Panc1 (cell line): ENCODE measurements around the gene HOXA7. TPM values are rescaled to one million over a fixed set of nuclear protein-coding genes. Genes with fewer than 3 reads are reported as not detected.
A peak's percentile ranks its signal among the peaks of the same experiment; 100 is the strongest.

Experiments used
- ATAC-seq: fragments of 200-7000 bp; cut with Tn5 transposase; 2 replicates; pipeline ENCODE4 v1.9.1; 2020; ENCODE audit warnings: mild to moderate bottlenecking, moderate library complexity
- BruUV-seq: library from RNA; stranded (reverse); fragments of 400-500 nt; replicated peaks from 2 replicates; lab custom pipeline; 2021; lab: Mats Ljungman, UMichigan
- CTCF ChIA-PET: fragments of 300-600 bp; sonication (Branson Sonifier 250); formaldehyde crosslinking; loops from one replicate; lab custom pipeline; 2022; ENCODE audit warnings: antibody characterized with exemption; lab: Charles Lee
- POLR2A ChIA-PET: fragments of 300-600 bp; sonication (Branson Sonifier 250); formaldehyde crosslinking; loops from one replicate; lab custom pipeline; 2022; ENCODE audit warnings: antibody characterized with exemption; lab: Charles Lee
- DNase-seq: peaks from one replicate; pipeline ENCODE4 v3.0.0-alpha.2; 2010; ENCODE audit warnings: low read depth, low spot score
- H3K27ac ChIP-seq: 2 replicates; pipeline ENCODE4 v1.5.1; 2011; ENCODE audit warnings: mild to moderate bottlenecking, low read length, inconsistent platforms
- H3K27me3 ChIP-seq: fragments of 200-500 bp; sonication (Bioruptor generic); 2 replicates; pipeline ENCODE4 v1.6.0; 2014; ENCODE audit warnings: low read length, inconsistent platforms; ENCODE audit not compliant: control insufficient read depth, insufficient read depth
- H3K36me3 ChIP-seq: fragments of 200-500 bp; sonication (Bioruptor generic); 2 replicates; pipeline ENCODE4 v1.5.1; 2014; ENCODE audit warnings: inconsistent platforms, mild to moderate bottlenecking, low read length, moderate library complexity; ENCODE audit not compliant: control insufficient read depth, insufficient read depth
- H3K4me1 ChIP-seq: 2 replicates; pipeline ENCODE4 v1.5.1; 2011; ENCODE audit warnings: inconsistent platforms, mild to moderate bottlenecking, low read length, moderate library complexity; ENCODE audit not compliant: control insufficient read depth, insufficient read depth
- H3K4me3 ChIP-seq, 2 experiments: 2 replicates each; pipeline ENCODE4 v1.5.1; 2011 to 2012; ENCODE audit warnings: low read depth in 2 of 2, low read length in 2 of 2, mild to moderate bottlenecking in 2 of 2, inconsistent platforms in 1 of 2, moderate library complexity in 1 of 2
- H3K9me3 ChIP-seq: fragments of 200-500 bp; sonication (Bioruptor generic); 2 replicates; pipeline ENCODE4 v1.5.1; 2014; ENCODE audit warnings: low read depth, mild to moderate bottlenecking, inconsistent platforms, low read length, moderate library complexity; ENCODE audit not compliant: control insufficient read depth, insufficient read depth
- CTCF ChIP-seq: fragments of 450-650 bp; IDR thresholded peaks from 2 replicates; pipeline ENCODE4 v1.5.1; 2017; ENCODE audit warnings: mild to moderate bottlenecking
- POLR2AphosphoS5 ChIP-seq: IDR thresholded peaks from 2 replicates; pipeline ENCODE4 v1.6.1; 2012; ENCODE audit warnings: mild to moderate bottlenecking, low read depth, low read length, moderate library complexity
- REST ChIP-seq, 2 experiments: IDR thresholded peaks; 2 replicates each; pipeline ENCODE4 v1.6.1; 2011 to 2012; ENCODE audit warnings: low read depth in 2 of 2, control low read depth in 1 of 2, low read length in 1 of 2, mild to moderate bottlenecking in 1 of 2, moderate library complexity in 1 of 2; ENCODE audit not compliant: insufficient read depth in 1 of 2
- SIN3A ChIP-seq: IDR thresholded peaks from 2 replicates; pipeline ENCODE4 v1.6.1; 2012; ENCODE audit warnings: low read depth, mild to moderate bottlenecking, low read length, moderate library complexity, borderline replicate concordance; ENCODE audit not compliant: insufficient read depth
- TCF7L2 ChIP-seq: IDR thresholded peaks from 2 replicates; pipeline ENCODE4 v1.6.1; 2011; ENCODE audit warnings: mild to moderate bottlenecking, low read depth, low read length, inconsistent platforms
- in situ Hi-C: cut with HindIII; loops from 2 replicates; pipeline ENCODE4 v1.10.0; 2016; ENCODE audit warnings: low sequenced_read_pairs, low pct_unique_long_range_greater_than_20kb
- intact Hi-C: fragments of 100-400 bp; cut with micrococcal nuclease; formaldehyde crosslinking; loops from one replicate; pipeline ENCODE4 v1.10.0; 2022; ENCODE audit not compliant: unreplicated experiment
- total RNA-seq: library from RNA; stranded (reverse); gene quantifications from one replicate; pipeline ENCODE4 v1.2.1, GENCODE V29; 2021; ENCODE audit not compliant: unreplicated experiment

HOXA7 gene
- total RNA-seq, 1 experiment from 2014 or later, result not detected

GRCh38 chr7:27197137-27198042, 40.9 kb upstream of the HOXA7 start:
- H3K36me3 ChIP-seq, result peaks cover 2% of the 10 kb centered on the region; the same call in 1 of the 2 replicates
- no peaks in the 10 kb centered on the region for H3K9me3 ChIP-seq
- in situ Hi-C loops, result no loop called here
- intact Hi-C loops, result loop anchor here (2.0 to 5.0 kb wide), 5 partner anchors 379 to 900 kb away; no protein-coding TSS in a partner anchor
- ATAC-seq, result no peak
- DNase-seq, result no peak
- peaks cover 17% of the 10 kb centered on the region for H3K4me1 ChIP-seq
- ChIA-PET CTCF (interaction anchor here (0.5 kb wide), 1 partner anchor 452 kb away, joined by 5 read pairs; no protein-coding TSS in a partner anchor), POLR2A (no interaction called here)
- TF ChIP-seq REST (IDR thresholded peaks at IDR 0.05; ENCODE audit: insufficient read depth in 1 of 2, low read depth in 2 of 2, low read length in 1 of 2), result no peak
- TF ChIP-seq POLR2AphosphoS5, result no peak
- no peak for TF ChIP-seq CTCF
- TF ChIP-seq SIN3A, result no peak
- TF ChIP-seq TCF7L2, result no peak
- no peaks in the 10 kb centered on the region; the same call in 1 of the 2 replicates for H3K27me3 ChIP-seq
- BruUV-seq, result no TSS peak
- no peak overlapping the region for H3K4me3 ChIP-seq
- no peak overlapping the region for H3K27ac ChIP-seq

- CTCF ChIA-PET, result interaction anchor here (0.6 to 1.4 kb wide), 13 partner anchors 14 to 900 kb away, joined by 3 to 5 read pairs (median 4); no protein-coding TSS in a partner anchor
- no peak for ATAC-seq
These were observed 39.9 kb upstream of the HOXA7 start for GRCh38 chr7:27196287-27196767.

More at GRCh38 chr7:27196287-27196767, 39.9 kb upstream of the HOXA7 start:
- no peak overlapping the region for H3K27ac ChIP-seq
- intact Hi-C loops (loop anchor here (1.0 to 5.0 kb wide), 6 partner anchors 380 to 901 kb away; no protein-coding TSS in a partner anchor), in situ Hi-C loops (no loop called here)
- no peaks in the 10 kb centered on the region; the same call in 1 of the 2 replicates for H3K27me3 ChIP-seq
- H3K9me3 ChIP-seq, result no peaks in the 10 kb centered on the region
- peak; percentile 66 for DNase-seq
- H3K4me3 ChIP-seq, result no peak overlapping the region
- POLR2A ChIA-PET, result no interaction called here
- peaks cover 2% of the 10 kb centered on the region; the same call in 1 of the 2 replicates for H3K36me3 ChIP-seq
- TF ChIP-seq TCF7L2 (no peak), CTCF (peak; percentile 89)
- H3K4me1 ChIP-seq, result peaks cover 10% of the 10 kb centered on the region
- no TSS peak for BruUV-seq
